GM12864 (cell line): ENCODE data around the gene PPP3CA.

Source experiments
- DNase-seq: peaks from one replicate; pipeline ENCODE4 v3.0.0-alpha.2; 2011; ENCODE audit warnings: low read depth
- H3K4me3 ChIP-seq: 2 replicates; pipeline ENCODE4 v1.5.1; 2011; ENCODE audit warnings: mild to moderate bottlenecking, low read depth, low read length, control low read depth
- TF ChIP-seq, protein P1 (sequence below): IDR thresholded peaks from 2 replicates; pipeline ENCODE4 v1.5.1; 2011; ENCODE audit warnings: low read depth, mild to moderate bottlenecking, moderate library complexity, low read length, control low read depth, inconsistent platforms; ENCODE audit errors: missing control alignments

The PPP3CA gene

GRCh38 chr4:101217353-101218031 lies 129.8 kb downstream of the PPP3CA start:
- no peak for DNase-seq
- H3K4me3 ChIP-seq, result no peak overlapping the region
- TF ChIP-seq, protein P1, sequence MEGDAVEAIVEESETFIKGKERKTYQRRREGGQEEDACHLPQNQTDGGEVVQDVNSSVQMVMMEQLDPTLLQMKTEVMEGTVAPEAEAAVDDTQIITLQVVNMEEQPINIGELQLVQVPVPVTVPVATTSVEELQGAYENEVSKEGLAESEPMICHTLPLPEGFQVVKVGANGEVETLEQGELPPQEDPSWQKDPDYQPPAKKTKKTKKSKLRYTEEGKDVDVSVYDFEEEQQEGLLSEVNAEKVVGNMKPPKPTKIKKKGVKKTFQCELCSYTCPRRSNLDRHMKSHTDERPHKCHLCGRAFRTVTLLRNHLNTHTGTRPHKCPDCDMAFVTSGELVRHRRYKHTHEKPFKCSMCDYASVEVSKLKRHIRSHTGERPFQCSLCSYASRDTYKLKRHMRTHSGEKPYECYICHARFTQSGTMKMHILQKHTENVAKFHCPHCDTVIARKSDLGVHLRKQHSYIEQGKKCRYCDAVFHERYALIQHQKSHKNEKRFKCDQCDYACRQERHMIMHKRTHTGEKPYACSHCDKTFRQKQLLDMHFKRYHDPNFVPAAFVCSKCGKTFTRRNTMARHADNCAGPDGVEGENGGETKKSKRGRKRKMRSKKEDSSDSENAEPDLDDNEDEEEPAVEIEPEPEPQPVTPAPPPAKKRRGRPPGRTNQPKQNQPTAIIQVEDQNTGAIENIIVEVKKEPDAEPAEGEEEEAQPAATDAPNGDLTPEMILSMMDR, result no peak

- H3K4me3 ChIP-seq, result no peak overlapping the region
- no peak for DNase-seq
- TF ChIP-seq, protein P1, result no peak
Measured at GRCh38 chr4:101211146-101211553, 136.2 kb downstream of the PPP3CA start.

- no peak for DNase-seq
- H3K4me3 ChIP-seq, result no peak overlapping the region
- TF ChIP-seq, protein P1, result no peak
Measured at GRCh38 chr4:101210331-101210730, 137.0 kb downstream of the PPP3CA start.

DNA sequence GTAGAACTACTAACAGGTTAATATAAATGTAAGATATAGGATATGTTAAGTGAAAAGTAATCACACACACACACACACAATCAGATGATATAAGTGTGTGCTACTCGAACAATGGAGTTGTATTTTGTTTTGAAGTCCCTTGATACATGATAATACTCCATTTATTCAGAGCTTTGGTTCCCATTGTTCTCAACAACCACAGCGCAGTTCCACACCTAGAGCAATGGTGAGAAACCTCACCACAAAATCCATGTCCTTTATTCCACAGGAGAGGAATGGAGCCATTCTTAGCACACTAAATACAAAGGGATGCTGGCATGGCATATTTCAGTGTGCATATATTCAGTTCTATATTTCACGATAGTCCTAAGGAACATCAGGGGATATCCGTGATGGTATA lies 139.2 kb downstream of the PPP3CA start:
- no peak overlapping the region for H3K4me3 ChIP-seq
- DNase-seq, result no peak
- TF ChIP-seq, protein P1, result no peak

DNA sequence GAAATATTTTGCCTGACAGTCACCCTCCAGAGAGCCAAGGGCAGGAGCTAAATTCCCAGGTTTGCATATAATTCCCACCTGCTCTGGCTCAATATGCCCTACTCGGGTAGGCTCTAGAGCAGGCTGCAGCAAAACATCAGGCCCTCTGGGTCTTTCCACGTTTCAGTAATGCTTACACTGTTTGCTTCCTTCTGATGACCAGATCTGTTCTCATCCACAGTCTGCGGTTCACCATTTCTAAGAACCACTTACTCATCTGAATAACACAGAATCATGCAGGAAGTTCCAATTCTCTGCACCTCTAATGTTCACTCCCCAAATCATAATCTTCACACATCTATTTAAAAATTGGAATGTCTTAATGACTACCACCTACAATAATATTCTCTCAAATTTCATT lies 141.4 kb downstream of the PPP3CA start:
- TF ChIP-seq, protein P1, result no peak
- no peak for DNase-seq
- H3K4me3 ChIP-seq, result no peak overlapping the region

GRCh38 chr4:101201421-101201820 lies 145.9 kb downstream of the PPP3CA start:
- no peak for DNase-seq
- H3K4me3 ChIP-seq, result no peak overlapping the region
- TF ChIP-seq, protein P1, result no peak

DNA sequence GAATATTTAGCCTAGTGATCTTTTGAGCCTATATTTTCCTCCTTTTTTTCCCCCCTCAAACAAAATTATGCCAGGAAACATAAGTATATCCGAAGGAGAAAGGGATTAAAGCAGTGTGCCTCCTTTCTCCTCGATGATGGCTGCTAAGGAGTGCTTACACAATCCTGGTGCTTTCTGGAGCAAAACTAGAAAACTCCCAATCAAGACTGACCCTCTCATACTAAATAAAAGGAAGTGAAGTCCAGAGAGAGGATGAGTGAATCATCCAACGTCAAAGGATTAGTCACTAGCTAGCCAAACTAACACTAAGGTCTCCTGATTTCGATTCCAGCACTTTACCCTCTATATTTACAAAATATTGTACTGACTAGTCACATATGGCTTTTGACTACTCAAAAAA lies 146.8 kb downstream of the PPP3CA start:
- TF ChIP-seq, protein P1, result no peak
- no peak for DNase-seq
- no peak overlapping the region for H3K4me3 ChIP-seq
